Peyer's patch (tissue), 4 donors: ENCODE results near the gene RUBCN.
"Not testable (repeated sequence)": the region's sequence is repeated elsewhere in the genome, so short reads cannot be mapped to it uniquely, and the experiment has no call there.

Source experiments
- POLR2A ChIP-seq, 2 donors: fragments of 450-650 bp; IDR thresholded peaks; one replicate each; pipeline ENCODE4 v1.5.1; 2017; ENCODE audit warnings: antibody characterized with exemption in 2 of 2, mild to moderate bottlenecking in 2 of 2, moderate library complexity in 2 of 2
- TF ChIP-seq, protein P1 (sequence below), 6 experiments: fragments of 450-650 bp in 4 of 6; fragments of 200-600 bp in 2 of 6; sonication (generic) in 1 of 6; IDR thresholded peaks; one replicate each; pipeline ENCODE4 v1.5.1; 2017 to 2019; ENCODE audit warnings: antibody characterized with exemption in 6 of 6, mild to moderate bottlenecking in 3 of 6, moderate library complexity in 1 of 6

DNA sequence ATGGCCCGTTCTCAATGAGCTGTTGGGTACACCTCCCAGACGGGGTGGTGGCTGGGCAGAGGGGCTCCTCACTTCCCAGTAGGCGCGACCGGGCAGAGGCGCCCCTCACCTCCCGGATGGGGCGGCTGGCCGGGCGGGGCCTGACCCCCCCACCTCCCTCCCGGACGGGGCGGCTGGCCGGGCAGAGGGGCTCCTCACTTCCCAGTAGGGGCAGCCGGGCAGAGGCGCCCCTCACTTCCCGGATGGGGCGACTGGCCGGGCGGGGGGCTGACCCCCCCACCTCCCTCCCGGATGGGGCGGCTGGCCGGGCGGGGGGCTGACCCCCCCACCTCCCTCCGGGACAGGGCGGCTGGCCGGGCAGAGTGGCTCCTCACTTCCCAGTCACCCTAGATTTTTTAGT, 5.2 kb downstream of the RUBCN start:
- TF ChIP-seq, protein P1, sequence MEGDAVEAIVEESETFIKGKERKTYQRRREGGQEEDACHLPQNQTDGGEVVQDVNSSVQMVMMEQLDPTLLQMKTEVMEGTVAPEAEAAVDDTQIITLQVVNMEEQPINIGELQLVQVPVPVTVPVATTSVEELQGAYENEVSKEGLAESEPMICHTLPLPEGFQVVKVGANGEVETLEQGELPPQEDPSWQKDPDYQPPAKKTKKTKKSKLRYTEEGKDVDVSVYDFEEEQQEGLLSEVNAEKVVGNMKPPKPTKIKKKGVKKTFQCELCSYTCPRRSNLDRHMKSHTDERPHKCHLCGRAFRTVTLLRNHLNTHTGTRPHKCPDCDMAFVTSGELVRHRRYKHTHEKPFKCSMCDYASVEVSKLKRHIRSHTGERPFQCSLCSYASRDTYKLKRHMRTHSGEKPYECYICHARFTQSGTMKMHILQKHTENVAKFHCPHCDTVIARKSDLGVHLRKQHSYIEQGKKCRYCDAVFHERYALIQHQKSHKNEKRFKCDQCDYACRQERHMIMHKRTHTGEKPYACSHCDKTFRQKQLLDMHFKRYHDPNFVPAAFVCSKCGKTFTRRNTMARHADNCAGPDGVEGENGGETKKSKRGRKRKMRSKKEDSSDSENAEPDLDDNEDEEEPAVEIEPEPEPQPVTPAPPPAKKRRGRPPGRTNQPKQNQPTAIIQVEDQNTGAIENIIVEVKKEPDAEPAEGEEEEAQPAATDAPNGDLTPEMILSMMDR (IDR thresholded peaks at IDR 0.05): not testable (repeated sequence)
- not testable (repeated sequence) for TF ChIP-seq POLR2A (IDR thresholded peaks at IDR 0.05)
